Measurements from ENCODE around the gene SDSL. TPM values are rescaled to one million over a fixed set of nuclear protein-coding genes. Genes with fewer than 3 reads are reported as not detected.
A peak's percentile ranks its signal among the peaks of the same experiment; 100 is the strongest.

The SDSL gene
- total RNA-seq, 1 donor, result 3.5 TPM

DNA sequence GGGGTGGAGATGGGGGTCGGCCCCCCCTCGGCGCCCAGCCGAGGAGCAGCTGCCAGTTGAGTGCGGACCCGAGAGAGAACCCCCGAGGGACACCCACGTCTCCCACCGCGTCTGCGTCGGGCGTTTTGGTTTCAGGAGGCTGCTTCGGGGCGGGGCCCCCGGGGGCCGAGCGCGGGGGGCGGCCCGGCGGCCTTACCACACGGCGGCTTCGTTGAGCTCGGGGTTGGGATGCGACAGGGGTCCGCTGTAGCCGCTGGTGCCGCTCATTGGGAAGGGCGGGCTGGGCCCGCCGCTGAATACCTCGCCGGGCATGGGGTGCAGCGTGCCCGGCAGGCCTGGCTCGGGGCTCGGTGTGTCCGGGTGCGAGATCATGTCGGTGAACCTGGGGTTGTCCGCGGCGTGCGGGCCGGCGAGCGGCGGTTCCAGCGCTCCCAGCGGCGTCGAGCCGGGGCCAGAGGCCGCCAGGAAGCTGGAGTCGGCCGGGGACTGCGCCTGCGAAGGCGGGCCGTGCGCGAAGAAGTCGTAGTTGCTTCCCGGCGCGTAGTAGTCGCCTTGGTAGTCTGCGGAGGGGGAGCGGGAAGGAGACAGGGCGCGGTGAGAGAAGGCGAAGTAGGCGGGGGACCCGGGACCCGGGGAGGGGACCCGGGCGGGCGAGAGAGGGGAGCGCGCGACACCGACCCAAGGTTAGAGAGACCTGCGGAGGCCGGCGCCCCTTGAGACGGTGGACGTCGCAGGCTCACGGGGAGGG is 41.0 kb downstream of the SDSL start:
- no peak overlapping the region for H3K4me3 ChIP-seq (ENCODE audit: low read depth, low read length)
- TF ChIP-seq, protein P1, sequence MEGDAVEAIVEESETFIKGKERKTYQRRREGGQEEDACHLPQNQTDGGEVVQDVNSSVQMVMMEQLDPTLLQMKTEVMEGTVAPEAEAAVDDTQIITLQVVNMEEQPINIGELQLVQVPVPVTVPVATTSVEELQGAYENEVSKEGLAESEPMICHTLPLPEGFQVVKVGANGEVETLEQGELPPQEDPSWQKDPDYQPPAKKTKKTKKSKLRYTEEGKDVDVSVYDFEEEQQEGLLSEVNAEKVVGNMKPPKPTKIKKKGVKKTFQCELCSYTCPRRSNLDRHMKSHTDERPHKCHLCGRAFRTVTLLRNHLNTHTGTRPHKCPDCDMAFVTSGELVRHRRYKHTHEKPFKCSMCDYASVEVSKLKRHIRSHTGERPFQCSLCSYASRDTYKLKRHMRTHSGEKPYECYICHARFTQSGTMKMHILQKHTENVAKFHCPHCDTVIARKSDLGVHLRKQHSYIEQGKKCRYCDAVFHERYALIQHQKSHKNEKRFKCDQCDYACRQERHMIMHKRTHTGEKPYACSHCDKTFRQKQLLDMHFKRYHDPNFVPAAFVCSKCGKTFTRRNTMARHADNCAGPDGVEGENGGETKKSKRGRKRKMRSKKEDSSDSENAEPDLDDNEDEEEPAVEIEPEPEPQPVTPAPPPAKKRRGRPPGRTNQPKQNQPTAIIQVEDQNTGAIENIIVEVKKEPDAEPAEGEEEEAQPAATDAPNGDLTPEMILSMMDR (IDR thresholded peaks at IDR 0.05; ENCODE audit: insufficient read depth, low read depth, low read length), result no peak
- DNase-seq (ENCODE audit: low read depth), result no peak

DNA sequence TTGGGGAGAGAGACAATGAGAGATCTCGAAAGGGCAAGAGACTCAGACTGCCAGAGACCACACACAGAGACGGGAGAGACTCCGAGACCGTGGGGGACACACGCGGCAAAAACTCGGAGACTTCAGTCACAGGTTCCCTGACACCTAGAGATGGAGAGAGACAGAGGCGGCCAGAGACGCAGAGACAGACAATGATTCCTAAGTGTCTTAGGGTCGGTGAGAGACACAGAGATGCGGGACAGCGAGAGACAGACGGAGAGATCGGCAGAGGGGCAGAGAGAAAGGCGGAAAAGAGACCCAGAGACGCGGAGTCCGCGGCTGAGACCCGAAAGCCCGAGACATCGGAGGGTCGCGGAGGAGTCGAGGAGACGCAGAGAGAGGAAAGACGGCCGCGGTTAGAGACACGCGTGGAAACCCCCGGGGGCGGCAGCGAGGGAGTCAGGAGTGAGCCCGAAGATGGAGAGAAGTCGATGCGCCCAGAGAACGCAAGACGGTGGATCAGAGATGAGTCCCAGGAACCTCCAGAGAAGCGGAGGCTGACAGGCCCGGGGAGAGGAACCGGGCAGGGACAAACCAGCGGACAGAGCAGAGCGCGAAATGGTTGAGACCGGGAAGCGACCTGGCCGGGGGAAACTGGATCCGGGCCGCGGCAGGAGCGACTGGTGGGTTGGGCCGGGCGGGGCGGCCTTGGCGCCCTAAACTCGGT is 41.7 kb downstream of the SDSL start:
- DNase-seq (ENCODE audit: low read depth), result peak; percentile 8

DNA sequence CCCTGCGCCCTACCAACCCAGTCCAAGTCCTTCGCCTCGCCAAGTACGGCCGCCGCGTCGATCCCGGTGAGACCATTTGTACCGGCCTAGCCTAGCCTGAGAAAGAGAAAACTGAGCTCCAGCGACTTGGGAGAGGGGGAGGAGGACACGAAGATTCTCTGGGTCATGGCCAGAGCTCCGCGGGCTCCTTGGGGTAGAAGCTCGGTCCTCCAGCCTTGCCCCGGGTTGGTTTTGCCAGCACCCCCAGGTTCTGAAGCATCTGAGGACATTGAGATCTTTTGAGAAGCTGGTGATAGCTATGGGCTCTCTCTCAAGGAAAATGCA is 42.2 kb downstream of the SDSL start:
- no peak for DNase-seq (ENCODE audit: low read depth)
- TF ChIP-seq, protein P1 (IDR thresholded peaks at IDR 0.05; ENCODE audit: insufficient read depth, low read depth, low read length), result no peak

More for the DNA sequence above, 41.7 kb downstream of the SDSL start:
- H3K4me3 ChIP-seq (ENCODE audit: low read depth, low read length), result no peak overlapping the region
- TF ChIP-seq, protein P1 (IDR thresholded peaks at IDR 0.05; ENCODE audit: insufficient read depth, low read depth, low read length), result no peak

DNA sequence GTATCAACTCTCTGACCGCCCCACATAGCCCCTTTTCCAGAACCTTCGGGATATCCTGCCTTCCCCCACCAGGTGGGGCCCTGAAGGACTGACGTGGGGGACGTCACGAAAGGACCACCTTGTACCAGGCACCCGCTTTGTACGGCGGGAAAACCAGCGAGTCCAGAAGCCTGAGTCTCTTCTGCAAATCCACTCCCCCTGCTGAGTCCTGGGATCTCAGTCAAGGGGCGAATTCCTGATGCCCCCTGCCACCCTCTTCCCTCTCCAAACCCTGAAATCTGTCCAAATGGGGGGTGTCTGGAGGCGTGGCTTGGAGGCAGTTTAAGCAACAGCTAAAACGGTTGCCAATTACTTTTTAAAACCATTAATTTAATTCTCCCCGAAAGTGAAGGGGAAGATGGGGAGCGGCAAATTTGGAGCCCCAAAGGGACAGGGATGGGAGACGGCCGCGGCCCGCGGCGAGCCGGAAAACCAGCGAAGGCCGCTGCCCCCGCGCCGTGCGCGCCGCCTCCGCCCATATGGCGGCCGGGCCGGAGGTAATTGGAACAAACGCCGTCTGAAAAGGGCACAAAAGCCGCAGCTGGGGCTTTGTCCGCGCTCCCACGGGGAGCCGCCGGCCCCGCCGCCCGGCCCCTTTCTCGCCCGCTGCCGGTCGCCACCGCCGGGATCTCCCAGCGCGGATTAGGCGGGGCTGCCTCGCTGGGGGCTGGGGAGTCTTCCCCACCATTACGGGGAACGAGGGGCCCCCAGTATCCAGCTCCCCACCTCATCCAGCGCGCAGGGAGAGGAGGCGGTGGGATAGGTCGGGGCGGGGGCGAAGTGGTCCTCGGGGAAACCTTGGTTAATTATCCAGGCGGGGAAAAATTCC is 42.9 kb downstream of the SDSL start:
- no peak for DNase-seq (ENCODE audit: low read depth)
- TF ChIP-seq, protein P1 (IDR thresholded peaks at IDR 0.05; ENCODE audit: insufficient read depth, low read depth, low read length), result no peak

More for the DNA sequence above, 42.2 kb downstream of the SDSL start:
- H3K4me3 ChIP-seq (ENCODE audit: low read depth, low read length), result no peak overlapping the region

DNA sequence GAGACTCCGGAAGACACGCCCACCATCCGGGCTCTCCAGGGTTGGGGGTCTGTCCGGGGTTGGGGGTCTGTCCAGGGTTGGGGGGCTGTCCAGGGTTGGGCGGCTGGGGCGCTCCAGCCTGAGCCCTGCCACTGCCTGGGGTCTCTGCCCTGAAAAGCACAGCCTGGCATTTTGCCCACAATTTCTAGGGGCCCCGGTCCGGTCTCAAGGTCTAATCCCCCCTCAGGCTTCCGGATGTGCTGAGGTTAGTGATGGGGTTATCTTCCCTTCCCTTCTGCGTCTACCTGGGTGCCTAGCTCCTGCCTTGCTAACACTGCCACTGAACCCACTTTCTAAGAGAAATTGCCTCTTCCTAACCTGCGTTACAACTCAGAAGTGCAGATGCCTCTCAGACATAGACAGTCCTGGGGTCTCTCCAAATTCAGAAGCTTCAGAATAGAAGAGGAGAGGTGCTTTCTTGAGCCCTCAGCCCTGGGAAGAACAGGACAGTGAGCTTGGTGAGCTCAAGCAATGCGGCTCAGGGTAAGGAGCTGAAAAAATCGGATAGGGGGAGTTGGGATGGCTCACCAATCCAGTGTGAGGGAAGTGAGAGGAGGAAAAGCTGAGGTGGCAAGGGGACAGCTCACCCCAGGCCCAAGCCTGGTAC is 43.8 kb downstream of the SDSL start:
- DNase-seq (ENCODE audit: low read depth), result no peak
- no peak overlapping the region for H3K4me3 ChIP-seq (ENCODE audit: low read depth, low read length)
- TF ChIP-seq, protein P1 (IDR thresholded peaks at IDR 0.05; ENCODE audit: insufficient read depth, low read depth, low read length), result no peak

More for the DNA sequence above, 42.9 kb downstream of the SDSL start:
- H3K4me3 ChIP-seq (ENCODE audit: low read depth, low read length), result no peak overlapping the region

DNA sequence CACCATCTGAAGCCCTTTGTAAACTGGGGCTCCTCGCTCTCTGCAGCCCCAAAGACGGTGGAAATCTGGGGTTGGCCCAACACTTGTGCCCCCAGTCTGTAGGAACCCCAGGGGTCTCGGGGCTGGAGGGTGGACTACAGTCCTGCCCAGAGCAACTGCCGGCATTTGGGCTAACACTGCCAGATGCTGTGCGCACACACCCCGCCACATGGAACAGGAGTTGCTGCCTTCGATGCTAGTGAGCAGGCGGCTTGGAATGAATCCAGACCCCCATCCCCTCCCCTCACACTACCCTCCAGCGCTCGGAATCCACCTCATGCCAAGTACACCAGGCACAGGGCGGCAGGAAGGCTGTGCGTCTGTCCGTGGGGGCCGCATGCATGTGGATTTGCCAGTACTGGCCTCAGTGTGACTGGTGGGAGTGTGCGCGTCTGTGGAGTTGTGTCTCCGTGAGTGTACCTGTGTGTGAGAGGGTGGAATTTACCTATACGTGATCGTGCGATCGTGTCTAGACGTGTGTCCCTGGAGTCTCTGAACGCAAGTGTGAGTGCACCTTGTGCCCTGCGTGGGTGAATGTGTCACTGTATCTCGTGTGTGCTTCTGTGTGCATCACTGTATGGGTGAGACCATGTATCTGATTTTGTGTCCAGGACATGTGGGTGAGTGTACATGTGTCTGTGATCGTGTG is 44.4 kb downstream of the SDSL start:
- no peak for DNase-seq (ENCODE audit: low read depth)
- TF ChIP-seq, protein P1 (IDR thresholded peaks at IDR 0.05; ENCODE audit: insufficient read depth, low read depth, low read length), result no peak
- no peak overlapping the region for H3K4me3 ChIP-seq (ENCODE audit: low read depth, low read length)

Measured in fibroblast of villous mesenchyme (primary cell).